Keratinocyte (primary cell): Measurements from ENCODE around the gene CMTM7. TPM values are rescaled to one million over a fixed set of nuclear protein-coding genes. Genes with fewer than 3 reads are reported as not detected.

Source experiments
- DNase-seq: peaks from one replicate; pipeline ENCODE4 v3.0.0-alpha.2; 2011; ENCODE audit warnings: low read depth, missing footprints, low spot score
- FAIRE-seq: peaks from 2 replicates; lab custom pipeline; 2011; peaks lifted over from hg19 to GRCh38; lab: Jason Lieb, UNC
- H2AFZ ChIP-seq: 2 replicates; pipeline ENCODE4 v1.6.0; 2012; ENCODE audit warnings: low read length, control low read depth, inconsistent platforms; ENCODE audit not compliant: control insufficient read depth
- H3K27ac ChIP-seq: 2 replicates; pipeline ENCODE4 v1.5.1; 2011; ENCODE audit warnings: low read length; ENCODE audit not compliant: control insufficient read depth, insufficient read depth
- H3K27me3 ChIP-seq: 3 replicates; pipeline ENCODE4 v1.6.0; 2011; ENCODE audit warnings: low read length; ENCODE audit not compliant: control insufficient read depth, insufficient read depth; ENCODE audit errors: extremely low read depth
- H3K36me3 ChIP-seq, 2 experiments: 2 replicates in 1 of 2; 3 replicates in 1 of 2; pipeline ENCODE4 v1.5.1; 2011; ENCODE audit warnings: low read length in 2 of 2, mild to moderate bottlenecking in 1 of 2; ENCODE audit not compliant: control insufficient read depth in 2 of 2, insufficient read depth in 2 of 2; ENCODE audit errors: extremely low read depth in 1 of 2
- H3K4me1 ChIP-seq: 3 replicates; pipeline ENCODE4 v1.5.1; 2011; ENCODE audit warnings: low read length; ENCODE audit not compliant: control insufficient read depth, insufficient read depth; ENCODE audit errors: extremely low read depth
- H3K4me2 ChIP-seq: 3 replicates; pipeline ENCODE4 v1.6.0; 2011; ENCODE audit warnings: low read depth, low read length; ENCODE audit not compliant: control insufficient read depth, insufficient read depth; ENCODE audit errors: extremely low read depth
- H3K4me3 ChIP-seq, 3 experiments: fragments of 200-600 bp in 1 of 3; sonication (generic) in 1 of 3; 2 replicates in 2 of 3; 3 replicates in 1 of 3; pipeline ENCODE4 v1.5.1; 2011 to 2016; ENCODE audit warnings: low read length in 3 of 3, mild to moderate bottlenecking in 3 of 3, control low read depth in 2 of 3, inconsistent platforms in 1 of 3, low read depth in 1 of 3, mixed read lengths in 1 of 3, mixed run types in 1 of 3, moderate library complexity in 1 of 3; ENCODE audit not compliant: control insufficient read depth in 2 of 3, insufficient read depth in 2 of 3; ENCODE audit errors: extremely low read depth in 1 of 3
- H3K79me2 ChIP-seq: 2 replicates; pipeline ENCODE4 v1.6.0; 2012; ENCODE audit warnings: low read length; ENCODE audit not compliant: control insufficient read depth, insufficient read depth
- H3K9ac ChIP-seq: 3 replicates; pipeline ENCODE4 v1.6.0; 2011; ENCODE audit warnings: low read length; ENCODE audit not compliant: control insufficient read depth, insufficient read depth; ENCODE audit errors: extremely low read depth
- H3K9me1 ChIP-seq: 3 replicates; pipeline ENCODE4 v1.6.0; 2011; ENCODE audit warnings: low read length; ENCODE audit not compliant: control insufficient read depth, insufficient read depth; ENCODE audit errors: extremely low read depth
- H3K9me3 ChIP-seq: 2 replicates; pipeline ENCODE4 v1.5.1; 2012; ENCODE audit warnings: low read depth, low read length; ENCODE audit not compliant: control insufficient read depth
- H4K20me1 ChIP-seq: 3 replicates; pipeline ENCODE4 v1.6.0; 2011; ENCODE audit warnings: low read length; ENCODE audit not compliant: control insufficient read depth, insufficient read depth; ENCODE audit errors: extremely low read depth
- EZH2 ChIP-seq: IDR thresholded peaks from one replicate; pipeline ENCODE4 v1.6.1; 2012; ENCODE audit warnings: inconsistent platforms, mild to moderate bottlenecking, low read length, moderate library complexity
- dilution Hi-C: fragments of 300-500 bp; cut with MboI; formaldehyde crosslinking; loops from one replicate; pipeline ENCODE4 v1.7.0; 2020; ENCODE audit warnings: low sequenced_read_pairs; ENCODE audit not compliant: extremely low pct_ligation_motif_present
- polyA plus RNA-seq, 5 experiments: library from polyadenylated mRNA; depleted of rRNA in 3 of 5; stranded (reverse) in 3 of 5; stranded (forward) in 1 of 5; unstranded in 1 of 5; fragments of >200 nt; gene quantifications; 1 replicate in 1 of 5; 2 replicates in 3 of 5; 3 replicates in 1 of 5; pipeline versions ENCODE4 v1.2.1 to v1.2.3, GENCODE V29; 2011 to 2012; ENCODE audit warnings: missing spikeins in 2 of 5, low read depth in 1 of 5, low replicate concordance in 1 of 5
- TF ChIP-seq, protein P1 (sequence below), 3 experiments: IDR thresholded peaks in 1 of 3; conservative IDR thresholded peaks in 1 of 3; optimal IDR thresholded peaks in 1 of 3; 2 replicates in 2 of 3; 3 replicates in 1 of 3; pipeline versions ENCODE3 to v1.5.1; 2011; ENCODE audit warnings: low read length in 3 of 3, mild to moderate bottlenecking in 3 of 3, moderate library complexity in 2 of 3, control low read depth in 1 of 3, inconsistent platforms in 1 of 3; ENCODE audit not compliant: insufficient read depth in 2 of 3; ENCODE audit errors: extremely low read depth in 1 of 3

Gene CMTM7
- polyA plus RNA-seq, 1 donor (not counting 4 experiments of a cell fraction or from before 2014, with no cell fraction given), result 47.2 TPM

DNA sequence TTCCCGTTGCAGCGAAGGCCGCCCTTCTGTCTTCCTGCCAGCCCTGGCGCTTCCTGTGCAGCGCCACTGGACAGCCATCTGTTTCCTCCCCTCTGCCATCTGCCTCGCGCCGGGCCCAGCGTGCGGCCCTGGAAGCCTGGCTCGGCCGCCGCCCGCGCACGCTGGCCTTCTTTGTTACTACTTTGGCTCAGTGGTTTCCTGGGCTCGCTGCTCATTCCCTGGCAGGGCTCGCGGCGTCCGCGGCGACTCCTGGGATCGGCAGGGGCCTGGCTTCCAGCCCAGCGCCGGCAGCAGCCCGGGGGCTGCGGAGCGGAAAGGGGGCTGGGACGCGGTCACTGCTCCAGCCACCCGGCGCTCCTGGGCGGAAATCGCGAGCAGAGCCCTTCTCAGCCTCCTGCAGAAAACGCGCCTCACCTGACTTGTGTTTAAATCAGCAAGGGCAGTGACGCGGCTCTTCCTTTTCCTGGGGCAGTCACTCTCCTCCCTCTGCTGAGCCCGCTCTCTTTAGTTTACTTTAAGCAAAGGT is 10.0 kb downstream of the CMTM7 start:
- H3K36me3 ChIP-seq, result peaks cover 5% of the 10 kb centered on the region in 2 experiments
- H3K9me3 ChIP-seq, result no peaks in the 10 kb centered on the region
- TF ChIP-seq EZH2, result no peak
- TF ChIP-seq, protein P1, sequence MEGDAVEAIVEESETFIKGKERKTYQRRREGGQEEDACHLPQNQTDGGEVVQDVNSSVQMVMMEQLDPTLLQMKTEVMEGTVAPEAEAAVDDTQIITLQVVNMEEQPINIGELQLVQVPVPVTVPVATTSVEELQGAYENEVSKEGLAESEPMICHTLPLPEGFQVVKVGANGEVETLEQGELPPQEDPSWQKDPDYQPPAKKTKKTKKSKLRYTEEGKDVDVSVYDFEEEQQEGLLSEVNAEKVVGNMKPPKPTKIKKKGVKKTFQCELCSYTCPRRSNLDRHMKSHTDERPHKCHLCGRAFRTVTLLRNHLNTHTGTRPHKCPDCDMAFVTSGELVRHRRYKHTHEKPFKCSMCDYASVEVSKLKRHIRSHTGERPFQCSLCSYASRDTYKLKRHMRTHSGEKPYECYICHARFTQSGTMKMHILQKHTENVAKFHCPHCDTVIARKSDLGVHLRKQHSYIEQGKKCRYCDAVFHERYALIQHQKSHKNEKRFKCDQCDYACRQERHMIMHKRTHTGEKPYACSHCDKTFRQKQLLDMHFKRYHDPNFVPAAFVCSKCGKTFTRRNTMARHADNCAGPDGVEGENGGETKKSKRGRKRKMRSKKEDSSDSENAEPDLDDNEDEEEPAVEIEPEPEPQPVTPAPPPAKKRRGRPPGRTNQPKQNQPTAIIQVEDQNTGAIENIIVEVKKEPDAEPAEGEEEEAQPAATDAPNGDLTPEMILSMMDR (optimal IDR thresholded peaks at IDR 0.05 in 1 of 3, IDR thresholded peaks at IDR 0.05 in 1 of 3, conservative IDR thresholded peaks at IDR 0.05 in 1 of 3; ENCODE audit: extremely low read depth in 1 of 3, insufficient read depth in 2 of 3, low read length in 3 of 3), result no peak
- peak overlapping the region; percentile 23 to 56 (median 50) for H3K4me3 ChIP-seq
- H4K20me1 ChIP-seq, result no peaks in the 10 kb centered on the region
- no peaks in the 10 kb centered on the region for H3K9me1 ChIP-seq
- FAIRE-seq, result no peak
- peak overlapping the region; percentile 72 for H3K4me2 ChIP-seq
- H3K27me3 ChIP-seq, result no peaks in the 10 kb centered on the region
- H3K4me1 ChIP-seq, result peaks cover 37% of the 10 kb centered on the region
- peak overlapping the region; percentile 52 for H2AFZ ChIP-seq
- no peak for DNase-seq
- peak overlapping the region; percentile 74 for H3K9ac ChIP-seq
- H3K27ac ChIP-seq, result peak overlapping the region; percentile 72
- peaks cover 80% of the 10 kb centered on the region for H3K79me2 ChIP-seq
- dilution Hi-C loops, result no loop called here

DNA sequence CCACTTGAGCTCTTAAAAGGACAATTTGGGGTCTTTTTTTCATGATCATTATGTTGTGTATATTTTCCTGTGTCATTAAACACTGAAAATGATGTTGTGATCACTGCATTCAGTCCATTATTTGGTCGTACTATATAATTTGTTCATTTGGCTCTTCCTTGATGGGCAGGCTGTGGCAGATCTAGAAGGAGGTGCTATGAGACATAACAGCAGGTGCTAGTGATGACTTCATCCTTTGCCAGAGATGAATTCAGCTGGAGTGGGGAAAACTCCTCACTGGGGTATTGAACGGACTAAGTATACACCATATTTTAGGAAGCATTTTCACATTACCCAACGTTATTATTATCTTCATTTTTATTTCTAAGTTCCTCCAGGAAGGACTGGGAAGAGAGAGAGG is 12.0 kb downstream of the CMTM7 start:
- peak; percentile 87 for FAIRE-seq
- no peaks in the 10 kb centered on the region for H3K9me3 ChIP-seq
- no peaks in the 10 kb centered on the region for H3K27me3 ChIP-seq
- dilution Hi-C loops, result no loop called here
- H3K27ac ChIP-seq, result no peak overlapping the region
- no peak overlapping the region for H3K4me3 ChIP-seq
- H3K9me1 ChIP-seq, result no peaks in the 10 kb centered on the region
- peaks cover 76% of the 10 kb centered on the region for H3K79me2 ChIP-seq
- H2AFZ ChIP-seq, result no peak overlapping the region
- peaks cover 51% of the 10 kb centered on the region for H3K4me1 ChIP-seq
- no peak for DNase-seq
- H3K36me3 ChIP-seq, result peaks cover 5 to 8% of the 10 kb centered on the region in 2 experiments
- no peaks in the 10 kb centered on the region for H4K20me1 ChIP-seq
- TF ChIP-seq, protein P1 (optimal IDR thresholded peaks at IDR 0.05 in 1 of 3, IDR thresholded peaks at IDR 0.05 in 1 of 3, conservative IDR thresholded peaks at IDR 0.05 in 1 of 3; ENCODE audit: extremely low read depth in 1 of 3, insufficient read depth in 2 of 3, low read length in 3 of 3), result no peak
- TF ChIP-seq EZH2, result no peak
- H3K9ac ChIP-seq, result no peak overlapping the region
- peak overlapping the region; percentile 54 for H3K4me2 ChIP-seq
